Measurements from ENCODE around the gene GPR146. TPM values are rescaled to one million over a fixed set of nuclear protein-coding genes. Genes with fewer than 3 reads are reported as not detected.

Gene GPR146
- total and polyA plus RNA-seq, 9 of the 15 experiments (the other 6 are each of a cell fraction or from before 2014, with no cell fraction given) = 0.22 to 3.6 (median 0.64) TPM; not detected in 2

DNA sequence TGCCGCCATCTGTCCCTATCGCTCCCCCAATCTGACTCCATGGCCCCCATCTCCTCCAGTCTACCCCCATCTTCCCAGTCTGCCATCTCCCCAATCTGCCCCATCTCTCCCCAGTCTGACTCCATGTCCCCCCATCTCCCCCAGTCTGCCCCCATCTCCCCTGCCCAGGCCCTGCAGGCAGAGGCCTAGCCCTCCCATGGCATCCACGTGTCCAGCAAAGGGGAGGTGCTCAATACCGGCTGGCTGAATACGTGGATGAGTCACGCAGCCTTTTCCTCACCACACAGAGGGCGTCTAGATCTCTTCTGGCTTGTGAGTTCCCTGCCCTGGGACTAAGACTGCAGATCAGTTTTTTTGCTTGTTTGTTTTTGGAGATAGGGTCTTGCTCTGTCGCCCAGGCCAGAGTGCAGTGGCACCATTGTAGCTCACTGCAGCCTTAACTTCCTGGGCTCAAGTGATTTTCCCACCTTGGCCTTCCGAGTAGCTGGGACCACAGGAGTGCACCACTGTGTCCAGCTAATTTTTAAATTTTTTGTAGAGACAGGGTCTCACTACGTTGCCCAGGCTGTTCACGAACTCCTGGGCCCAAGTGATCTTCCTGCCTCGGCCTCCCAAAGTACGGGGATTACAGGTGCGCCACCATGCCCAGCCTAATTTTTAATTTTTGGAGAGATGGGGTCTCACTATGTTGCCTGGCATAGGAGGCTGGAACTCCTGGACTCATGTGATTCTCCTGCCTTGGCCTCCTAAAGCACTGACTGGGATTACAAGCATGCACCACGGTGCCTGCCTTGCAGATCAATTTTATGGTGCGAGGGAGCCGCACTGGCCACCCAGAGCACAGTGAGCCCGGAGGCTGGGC, 15.3 kb upstream of the GPR146 start (continued):
- TF ChIP-seq HNRNPLL (IDR thresholded peaks at IDR 0.05; ENCODE audit: low read depth, low read length, poor library complexity, severe bottlenecking) (no peak), ZNF766 (CRISPR knock-in tag; conservative IDR thresholded peaks at IDR 0.05) (no peak), ZNF589 (CRISPR knock-in tag; IDR thresholded peaks at IDR 0.05; ENCODE audit: low read depth) (no peak), POLR2A (conservative IDR thresholded peaks at IDR 0.05) (peak; percentile 53), GTF2F1 (IDR thresholded peaks at IDR 0.05; ENCODE audit: low read depth, low read length) (0 out of 2 replicates have a peak, but pooled peaks have one; percentile 33), RAD21 (CRISPR knock-in tag; conservative IDR thresholded peaks at IDR 0.05 in 1 of 2, IDR thresholded peaks at IDR 0.05 in 1 of 2) (peak; percentile 7 to 22; a peak in 1 of 4 replicates), ZFX (CRISPR knock-in tag; IDR thresholded peaks at IDR 0.05) (peak; percentile 61; the same call in 1 of the 2 replicates), LCOR (CRISPR knock-in tag; IDR thresholded peaks at IDR 0.05) (no peak)
- TF ChIP-seq, protein P1, sequence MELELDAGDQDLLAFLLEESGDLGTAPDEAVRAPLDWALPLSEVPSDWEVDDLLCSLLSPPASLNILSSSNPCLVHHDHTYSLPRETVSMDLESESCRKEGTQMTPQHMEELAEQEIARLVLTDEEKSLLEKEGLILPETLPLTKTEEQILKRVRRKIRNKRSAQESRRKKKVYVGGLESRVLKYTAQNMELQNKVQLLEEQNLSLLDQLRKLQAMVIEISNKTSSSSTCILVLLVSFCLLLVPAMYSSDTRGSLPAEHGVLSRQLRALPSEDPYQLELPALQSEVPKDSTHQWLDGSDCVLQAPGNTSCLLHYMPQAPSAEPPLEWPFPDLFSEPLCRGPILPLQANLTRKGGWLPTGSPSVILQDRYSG (tag; conservative IDR thresholded peaks at IDR 0.05; ENCODE audit: low read depth) = no peak
- TF ChIP-seq, protein P2, sequence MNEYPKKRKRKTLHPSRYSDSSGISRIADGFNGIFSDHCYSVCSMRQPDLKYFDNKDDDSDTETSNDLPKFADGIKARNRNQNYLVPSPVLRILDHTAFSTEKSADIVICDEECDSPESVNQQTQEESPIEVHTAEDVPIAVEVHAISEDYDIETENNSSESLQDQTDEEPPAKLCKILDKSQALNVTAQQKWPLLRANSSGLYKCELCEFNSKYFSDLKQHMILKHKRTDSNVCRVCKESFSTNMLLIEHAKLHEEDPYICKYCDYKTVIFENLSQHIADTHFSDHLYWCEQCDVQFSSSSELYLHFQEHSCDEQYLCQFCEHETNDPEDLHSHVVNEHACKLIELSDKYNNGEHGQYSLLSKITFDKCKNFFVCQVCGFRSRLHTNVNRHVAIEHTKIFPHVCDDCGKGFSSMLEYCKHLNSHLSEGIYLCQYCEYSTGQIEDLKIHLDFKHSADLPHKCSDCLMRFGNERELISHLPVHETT (CRISPR knock-in tag; conservative IDR thresholded peaks at IDR 0.05 in 1 of 2, IDR thresholded peaks at IDR 0.05 in 1 of 2) = no peak
- TF ChIP-seq, protein P3, sequence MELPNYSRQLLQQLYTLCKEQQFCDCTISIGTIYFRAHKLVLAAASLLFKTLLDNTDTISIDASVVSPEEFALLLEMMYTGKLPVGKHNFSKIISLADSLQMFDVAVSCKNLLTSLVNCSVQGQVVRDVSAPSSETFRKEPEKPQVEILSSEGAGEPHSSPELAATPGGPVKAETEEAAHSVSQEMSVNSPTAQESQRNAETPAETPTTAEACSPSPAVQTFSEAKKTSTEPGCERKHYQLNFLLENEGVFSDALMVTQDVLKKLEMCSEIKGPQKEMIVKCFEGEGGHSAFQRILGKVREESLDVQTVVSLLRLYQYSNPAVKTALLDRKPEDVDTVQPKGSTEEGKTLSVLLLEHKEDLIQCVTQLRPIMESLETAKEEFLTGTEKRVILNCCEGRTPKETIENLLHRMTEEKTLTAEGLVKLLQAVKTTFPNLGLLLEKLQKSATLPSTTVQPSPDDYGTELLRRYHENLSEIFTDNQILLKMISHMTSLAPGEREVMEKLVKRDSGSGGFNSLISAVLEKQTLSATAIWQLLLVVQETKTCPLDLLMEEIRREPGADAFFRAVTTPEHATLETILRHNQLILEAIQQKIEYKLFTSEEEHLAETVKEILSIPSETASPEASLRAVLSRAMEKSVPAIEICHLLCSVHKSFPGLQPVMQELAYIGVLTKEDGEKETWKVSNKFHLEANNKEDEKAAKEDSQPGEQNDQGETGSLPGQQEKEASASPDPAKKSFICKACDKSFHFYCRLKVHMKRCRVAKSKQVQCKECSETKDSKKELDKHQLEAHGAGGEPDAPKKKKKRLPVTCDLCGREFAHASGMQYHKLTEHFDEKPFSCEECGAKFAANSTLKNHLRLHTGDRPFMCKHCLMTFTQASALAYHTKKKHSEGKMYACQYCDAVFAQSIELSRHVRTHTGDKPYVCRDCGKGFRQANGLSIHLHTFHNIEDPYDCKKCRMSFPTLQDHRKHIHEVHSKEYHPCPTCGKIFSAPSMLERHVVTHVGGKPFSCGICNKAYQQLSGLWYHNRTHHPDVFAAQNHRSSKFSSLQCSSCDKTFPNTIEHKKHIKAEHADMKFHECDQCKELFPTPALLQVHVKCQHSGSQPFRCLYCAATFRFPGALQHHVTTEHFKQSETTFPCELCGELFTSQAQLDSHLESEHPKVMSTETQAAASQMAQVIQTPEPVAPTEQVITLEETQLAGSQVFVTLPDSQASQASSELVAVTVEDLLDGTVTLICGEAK (IDR thresholded peaks at IDR 0.05) = 0 out of 2 replicates have a peak, but pooled peaks have one; percentile 23
- TF ChIP-seq, protein P3 (CRISPR knock-in tag; IDR thresholded peaks at IDR 0.05) = no peak
